Activated gamma-delta T cell treated with anti-CD3 and anti-CD28 coated beads, Interleukin-2, amount 50 U/mL, for 16 hours (primary cell): Measurements from ENCODE around the gene TMC2.
A peak's percentile ranks its signal among the peaks of the same experiment; 100 is the strongest.
"Not testable (repeated sequence)": the region's sequence is repeated elsewhere in the genome, so short reads cannot be mapped to it uniquely, and the experiment has no call there.

ENCODE experiments used
- DNase-seq: peaks from one replicate; pipeline ENCODE4 v3.0.0-alpha.2; 2020; ENCODE audit warnings: low read depth

The TMC2 gene

GRCh38 chr20:2536560-2536986 is at the start of gene TMC2:
TMC2 (plus strand) TSS chr20:2536573; CDS start chr20:2536622, 49 bp downstream.
- no peak for DNase-seq

- DNase-seq: not testable (repeated sequence)
Observed at GRCh38 chr20:2502808-2503384, 33.5 kb upstream of the TMC2 start.

DNA sequence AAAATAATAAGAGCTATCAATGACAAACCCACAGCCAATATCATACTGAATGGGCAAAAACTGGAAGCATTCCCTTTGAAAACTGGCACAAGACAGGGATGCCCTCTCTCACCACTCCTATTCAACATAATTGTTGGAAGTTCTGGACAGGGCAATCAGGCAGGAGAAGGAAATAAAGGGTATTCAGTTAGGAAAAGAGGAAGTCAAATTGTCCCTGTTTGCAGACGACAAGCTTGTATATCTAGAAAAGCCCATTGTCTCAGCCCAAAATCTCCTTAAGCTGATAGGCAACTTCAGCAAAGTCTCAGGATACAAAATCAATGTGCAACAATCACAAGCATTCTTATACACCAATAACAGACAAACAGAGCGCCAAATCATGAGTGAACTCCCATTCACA is 31.6 kb upstream of the TMC2 start:
- DNase-seq: not testable (repeated sequence)

DNA sequence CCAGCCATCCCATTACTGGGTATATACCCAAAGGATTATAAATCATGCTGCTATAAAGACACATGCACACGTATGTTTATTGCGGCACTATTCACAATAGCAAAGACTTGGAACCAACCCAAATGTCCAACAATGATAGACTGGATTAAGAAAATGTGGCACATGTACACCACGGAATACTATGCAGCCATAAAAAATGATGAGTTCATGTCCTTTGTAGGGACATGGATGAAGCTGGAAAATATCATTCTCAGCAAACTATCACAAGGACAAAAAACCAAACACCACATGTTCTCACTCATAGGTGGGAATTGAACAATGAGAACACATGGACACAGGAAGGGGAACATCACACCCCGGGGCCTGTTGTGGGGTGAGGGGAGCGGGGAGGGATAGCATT is 29.9 kb upstream of the TMC2 start:
- not testable (repeated sequence) for DNase-seq

DNA sequence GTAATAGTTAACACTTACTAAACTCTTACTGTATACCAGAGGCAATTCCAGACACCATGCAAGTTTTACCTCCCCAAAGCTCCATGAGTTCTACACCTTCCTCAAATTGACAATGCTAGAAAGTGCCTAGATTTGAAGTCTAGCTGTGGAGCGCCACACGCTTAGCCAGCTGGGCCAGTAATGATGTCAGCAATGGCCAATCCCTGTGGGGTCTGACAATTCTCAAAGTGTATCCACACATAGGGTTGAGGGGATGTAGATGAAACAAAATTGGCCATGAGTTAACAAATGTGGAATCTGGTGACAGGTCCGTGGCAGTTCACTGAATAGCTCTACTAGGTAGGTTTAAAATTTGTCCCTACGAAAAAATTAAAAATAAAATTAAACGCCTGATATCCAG is 28.9 kb upstream of the TMC2 start:
- DNase-seq: no peak

GRCh38 chr20:2507875-2508630 is 28.3 kb upstream of the TMC2 start:
- no peak for DNase-seq

DNA sequence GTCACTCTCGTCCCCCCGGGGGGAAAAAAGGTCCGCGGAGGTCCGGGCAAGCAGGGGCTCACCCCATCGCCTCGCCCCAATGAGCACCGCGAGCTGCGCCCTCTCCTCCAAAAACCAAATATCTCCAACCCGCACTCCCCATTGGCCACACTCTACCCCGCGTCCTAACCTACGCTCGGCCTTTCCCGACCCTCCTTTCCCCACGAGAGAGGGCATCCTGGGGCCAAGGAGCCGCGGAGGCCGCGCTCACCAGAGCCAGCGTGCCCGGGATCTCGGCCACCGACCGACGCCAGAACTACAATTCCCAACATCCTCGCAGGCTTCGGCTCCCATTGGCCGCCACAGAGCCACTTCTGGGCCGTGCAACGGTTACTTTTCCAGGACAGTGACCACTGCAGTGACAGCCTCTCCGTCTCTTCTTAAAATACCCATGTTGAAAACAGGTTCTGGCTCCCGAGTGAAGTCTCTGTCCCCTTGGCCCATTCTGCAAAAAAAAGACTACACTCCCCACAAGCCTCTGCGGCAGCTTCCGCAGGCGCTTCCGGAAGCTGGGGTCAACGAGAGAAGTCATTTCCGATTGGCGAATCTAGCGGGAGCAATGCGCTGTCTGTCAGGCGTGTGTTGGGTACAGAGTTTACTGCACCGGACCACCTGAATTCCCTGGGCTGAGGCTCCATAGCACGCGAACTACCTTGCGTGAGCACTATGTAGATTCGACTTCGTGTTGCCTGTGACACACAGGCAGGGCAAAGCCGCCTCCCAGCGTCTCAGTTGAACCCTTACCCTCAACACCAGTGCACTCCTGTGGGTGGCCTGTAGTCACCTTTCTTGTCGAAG is 27.5 kb upstream of the TMC2 start, which contains the start of gene ZNF343:
TSS of gene ZNF343 (minus strand) at position 285 of the 837 bp plus-strand sequence. CDS start 15,020 bp downstream, outside the sequence.
- DNase-seq: peak; percentile 57

GRCh38 chr20:2509468-2509781 is 26.9 kb upstream of the TMC2 start:
- DNase-seq: no peak

DNA sequence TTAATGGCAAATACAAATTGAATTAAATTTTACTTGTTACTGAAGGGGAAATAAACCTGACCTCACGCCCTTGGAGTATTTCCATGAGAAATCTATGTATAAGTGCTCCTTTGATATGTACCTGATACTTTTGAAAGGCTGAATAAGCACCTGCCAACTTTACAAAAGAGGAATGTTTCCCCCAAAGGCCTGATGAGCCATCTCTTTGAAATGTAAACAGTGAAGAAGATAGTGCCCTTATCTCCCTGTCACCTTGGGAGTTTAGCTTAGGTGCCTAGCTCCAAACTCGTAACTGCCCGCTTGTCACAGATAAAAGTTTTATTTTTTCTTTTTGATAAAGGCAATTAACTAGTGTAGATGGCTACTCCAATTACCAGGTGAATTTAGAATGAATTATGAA is 26.6 kb upstream of the TMC2 start:
- no peak for DNase-seq

- DNase-seq: no peak
Observed at GRCh38 chr20:2515203-2515602, 21.2 kb upstream of the TMC2 start.

DNA sequence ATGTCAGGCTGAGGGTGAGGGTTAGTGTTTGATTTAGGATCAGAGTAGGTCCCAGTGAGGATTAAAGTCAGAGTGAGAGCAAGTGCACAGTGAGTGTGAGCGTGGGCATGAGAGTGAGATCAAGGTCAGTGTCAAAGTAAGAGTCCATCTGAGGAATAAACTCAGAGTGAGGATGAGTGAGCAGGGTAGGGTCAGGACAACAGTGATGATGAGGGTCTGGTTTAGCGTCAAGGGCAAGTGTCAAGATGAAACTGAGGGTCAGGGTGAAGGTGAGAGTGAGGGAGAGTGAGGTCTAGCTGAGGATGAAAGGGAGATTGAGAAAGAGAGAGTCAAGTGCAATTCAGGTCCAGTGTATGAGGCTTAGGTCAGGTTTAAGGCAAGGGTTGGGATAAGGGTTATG is 20.0 kb upstream of the TMC2 start:
- no peak for DNase-seq

DNA sequence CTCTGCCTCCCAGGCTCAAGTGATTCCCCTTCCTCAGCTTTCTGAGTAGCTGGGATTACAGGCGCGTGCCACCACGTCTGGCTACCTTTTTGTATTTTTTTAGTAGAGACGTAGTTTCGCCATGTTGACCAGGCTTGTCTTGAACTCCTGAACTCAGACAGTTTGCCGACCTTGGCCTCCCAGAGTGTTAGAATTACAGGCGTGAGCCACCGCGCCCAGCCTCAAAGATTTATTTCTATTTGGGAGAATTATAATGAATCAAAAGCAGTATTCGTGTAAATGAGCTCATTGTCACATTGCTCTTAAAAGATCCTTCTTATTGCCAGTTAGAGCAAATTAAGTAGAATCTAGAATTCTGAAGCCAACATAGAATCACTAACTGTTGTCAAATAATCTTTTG is 18.3 kb upstream of the TMC2 start:
- DNase-seq: no peak

DNA sequence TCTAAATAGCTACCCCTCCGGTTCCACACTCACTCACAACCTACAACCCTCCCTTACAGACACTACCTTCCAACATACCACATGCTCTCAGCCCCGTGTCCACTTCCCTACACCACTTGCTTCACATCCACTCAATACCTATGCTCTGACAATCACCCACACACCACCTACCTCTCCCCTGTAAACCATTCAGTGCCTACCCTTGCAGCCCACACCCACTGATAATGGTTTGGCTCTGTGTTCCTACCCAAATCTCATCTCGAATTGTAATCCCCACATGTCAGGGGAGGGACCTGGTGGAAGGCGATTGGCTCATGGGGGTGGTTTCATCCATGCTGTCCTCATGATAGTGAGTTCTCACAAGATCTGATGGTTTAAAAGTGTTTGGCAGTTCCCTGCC is 17.8 kb upstream of the TMC2 start:
- no peak for DNase-seq

GRCh38 chr20:2519115-2519809 is 17.1 kb upstream of the TMC2 start:
- no peak for DNase-seq

DNA sequence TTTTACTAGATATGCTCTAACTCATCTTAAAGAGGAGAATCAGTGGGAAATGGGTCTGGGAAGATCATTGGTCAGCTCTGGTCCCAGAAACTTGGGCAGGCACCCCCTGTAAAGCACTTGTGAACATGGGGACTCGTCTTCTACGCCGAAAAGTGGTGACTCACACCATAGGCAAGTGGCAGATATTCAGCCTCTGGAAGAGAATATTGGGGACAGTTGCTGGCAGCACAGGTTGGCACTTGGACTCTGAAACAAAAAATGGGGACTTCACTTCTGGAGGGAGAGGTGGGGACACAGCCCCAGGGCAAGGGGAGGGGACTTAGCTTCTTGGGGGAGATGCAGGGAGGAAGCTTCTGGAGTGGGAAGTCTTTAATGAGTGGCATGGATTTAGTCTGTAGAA is 15.8 kb upstream of the TMC2 start:
- DNase-seq: no peak

DNA sequence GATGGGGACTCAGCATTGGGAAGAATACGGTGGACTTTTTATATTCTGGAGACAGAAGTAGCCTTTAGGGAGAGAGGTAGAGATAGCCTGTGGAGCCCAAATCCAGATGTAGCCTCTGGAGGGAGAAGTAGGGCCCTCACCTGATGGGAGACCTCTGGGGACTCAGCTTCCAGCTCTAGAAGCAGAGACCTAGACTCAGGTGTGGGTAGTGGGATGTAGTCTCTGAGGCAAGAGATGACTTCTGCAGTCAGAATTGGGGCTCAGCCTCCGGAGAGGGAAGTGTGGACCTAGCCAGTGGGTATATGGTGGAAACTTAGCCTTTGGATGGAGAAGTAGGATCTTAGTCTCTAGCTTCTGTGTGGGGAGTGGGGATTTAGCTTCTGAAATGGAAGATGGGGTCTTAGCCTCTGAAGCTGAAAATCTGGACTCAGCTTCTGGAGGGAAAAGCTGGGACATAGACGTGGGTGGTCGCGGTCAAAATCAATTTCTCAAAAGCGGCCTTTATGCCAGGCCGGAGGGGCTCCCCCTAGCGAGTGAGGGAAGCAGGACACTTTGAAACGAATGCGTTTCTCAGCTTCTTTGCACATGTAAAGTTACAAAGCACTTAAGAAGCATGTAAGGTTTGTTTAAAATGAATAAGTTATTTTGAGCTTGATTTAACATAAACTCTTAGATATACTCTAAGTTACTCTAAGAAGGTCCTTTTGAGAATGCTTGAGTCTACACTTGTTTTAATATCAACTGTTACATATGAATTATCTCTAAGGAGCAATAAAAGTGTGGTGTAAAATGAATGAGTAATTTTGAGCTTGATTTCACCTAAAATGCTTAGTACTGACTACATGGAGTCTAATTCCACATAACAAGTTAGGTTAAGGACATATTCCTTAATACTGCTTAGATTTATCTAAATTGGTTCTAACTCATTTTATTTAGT is 14.7 kb upstream of the TMC2 start:
- DNase-seq: peak; percentile 29

DNA sequence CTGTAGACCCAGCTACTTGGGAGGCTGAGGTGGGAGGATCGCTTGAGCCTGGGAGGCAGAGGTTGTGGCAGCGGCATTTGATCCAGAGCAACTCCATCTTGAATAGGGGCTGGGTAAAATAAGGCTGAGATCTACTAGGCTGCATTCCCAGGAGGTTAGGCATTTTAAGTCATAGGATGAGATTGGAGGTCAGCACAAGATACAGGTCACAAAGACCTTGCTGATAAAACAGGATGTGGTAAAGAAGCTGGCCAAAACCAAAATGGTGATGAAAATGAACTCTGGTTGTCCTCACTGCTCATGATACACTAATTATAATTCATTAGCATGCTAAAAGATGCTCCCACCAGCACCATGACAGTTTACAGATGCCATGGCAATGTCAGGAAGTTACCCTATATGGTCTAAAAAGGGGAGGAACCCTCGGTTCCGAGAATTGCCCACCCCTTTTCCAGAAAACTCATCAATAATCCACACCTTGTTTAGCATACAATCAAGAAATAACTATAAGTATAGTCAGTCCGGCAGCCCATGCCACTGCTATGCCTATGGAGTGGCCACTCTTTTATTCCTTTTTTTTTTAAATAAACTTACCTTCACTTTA is 13.4 kb upstream of the TMC2 start:
- DNase-seq: not testable (repeated sequence)

DNA sequence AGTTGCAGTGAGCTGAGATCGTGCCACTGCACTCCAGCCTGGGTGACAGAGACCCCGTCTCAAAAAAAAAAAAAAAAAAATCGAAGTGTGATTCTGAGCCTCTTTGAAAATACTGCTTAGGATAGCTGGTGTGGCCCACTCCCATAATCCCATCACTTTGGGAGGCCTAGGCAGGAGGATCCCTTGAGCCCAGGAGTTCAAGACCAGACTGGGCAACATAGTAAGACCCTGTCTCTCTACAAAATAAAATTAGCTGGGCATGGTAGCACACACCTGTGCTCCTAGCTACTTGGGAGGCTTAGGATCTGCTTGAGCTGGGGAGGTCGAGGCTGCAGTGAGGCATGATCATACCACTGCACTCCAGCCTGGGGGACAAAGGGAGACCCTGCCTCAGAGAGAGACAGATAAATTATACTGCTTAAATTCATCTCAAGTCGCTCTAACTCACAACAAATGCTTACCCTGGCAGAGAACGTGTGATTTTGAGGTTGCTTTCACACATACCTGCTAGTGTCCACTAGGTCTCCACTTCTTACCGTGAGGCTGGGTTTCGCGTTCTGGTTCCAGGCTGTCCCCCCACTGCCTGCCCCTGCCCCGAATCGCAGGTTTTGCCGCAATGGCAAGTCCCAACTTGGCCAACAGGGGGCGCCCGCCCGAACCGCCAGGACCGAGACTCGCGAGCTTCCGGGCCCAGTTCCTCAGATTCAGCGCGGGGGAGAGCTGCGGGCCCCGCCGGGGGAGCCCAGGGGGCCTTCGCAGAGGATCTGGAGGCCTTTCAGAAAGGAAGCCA is 12.3 kb upstream of the TMC2 start:
- peak; percentile 92 for DNase-seq

- peak; percentile 19 for DNase-seq
Observed at GRCh38 chr20:2524709-2525506, 11.5 kb upstream of the TMC2 start.
